IPS DF 6.9 (cell line): Measurements from ENCODE around the gene CCHCR1.

Experiments
- DNase-seq: peaks from one replicate; pipeline ENCODE4 v3.0.0-alpha.2; 2013; ENCODE audit warnings: low read depth, low spot score
- H3K27ac ChIP-seq: one replicate; pipeline ENCODE4 v1.5.1; 2013; ENCODE audit warnings: low read length, control low read depth
- H3K27me3 ChIP-seq: 2 replicates; pipeline ENCODE4 v1.6.1; 2013; ENCODE audit warnings: mild to moderate bottlenecking, low read length; ENCODE audit not compliant: control insufficient read depth, insufficient read depth
- H3K36me3 ChIP-seq: 2 replicates; pipeline ENCODE4 v1.6.1; 2013; ENCODE audit warnings: low read length; ENCODE audit not compliant: control insufficient read depth, insufficient read depth
- H3K4me1 ChIP-seq: 2 replicates; pipeline ENCODE4 v1.6.1; 2013; ENCODE audit warnings: low read length; ENCODE audit not compliant: control insufficient read depth, insufficient read depth
- H3K4me3 ChIP-seq: 2 replicates; pipeline ENCODE4 v1.5.1; 2013; ENCODE audit warnings: mild to moderate bottlenecking, low read length
- H3K9me3 ChIP-seq: 2 replicates; pipeline ENCODE4 v1.6.1; 2013; ENCODE audit warnings: low read length, inconsistent platforms; ENCODE audit not compliant: control insufficient read depth, insufficient read depth
- WGBS: extraction: QIAGEN DNeasy Blood & Tissue Kit; methylation state at CpG from one replicate; pipeline ENCODE4 v1.1.7; 2013; ENCODE audit warnings: mixed read lengths, missing lambda C conversion rate; ENCODE audit not compliant: insufficient read length, insufficient coverage; 5-methylcytosine and 5-hydroxymethylcytosine counted together

Gene CCHCR1

DNA sequence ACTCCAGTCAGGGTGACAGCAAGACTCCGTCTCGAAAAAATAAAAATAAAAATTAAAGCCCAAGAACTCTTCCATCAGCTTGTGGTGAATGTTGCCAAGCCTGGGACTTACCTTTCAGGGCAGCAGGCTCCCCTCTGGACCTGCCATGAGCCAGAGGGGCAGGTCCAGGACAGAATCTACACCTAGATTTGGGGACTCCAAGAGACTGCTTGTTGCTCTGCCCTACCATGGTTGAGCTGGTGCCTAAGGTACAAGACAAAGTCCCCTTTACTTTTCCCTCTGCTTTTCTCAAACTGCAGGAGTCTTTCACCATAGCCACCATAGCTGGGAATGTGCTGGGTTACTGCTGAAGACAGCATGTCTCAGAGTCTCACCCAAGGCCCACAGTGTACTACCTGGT, 54.5 kb downstream of the CCHCR1 start:
- Histone ChIP-seq H3K36me3 (no peaks in the 10 kb centered on the region), H3K4me3 (no peak overlapping the region), H3K27me3 (no peaks in the 10 kb centered on the region), H3K27ac (no peak overlapping the region), H3K9me3 (no peaks in the 10 kb centered on the region), H3K4me1 (no peaks in the 10 kb centered on the region)
- DNase-seq = no peak
- WGBS = no CpG with 5 or more reads among the region's 2 CpGs

GRCh38 chr6:31098449-31098938, 59.1 kb downstream of the CCHCR1 start:
- Histone ChIP-seq H3K9me3 (no peaks in the 10 kb centered on the region), H3K27ac (no peak overlapping the region), H3K36me3 (no peaks in the 10 kb centered on the region), H3K27me3 (no peaks in the 10 kb centered on the region), H3K4me1 (peaks cover 2% of the 10 kb centered on the region; the same call in 1 of the 2 replicates), H3K4me3 (no peak overlapping the region)
- no peak for DNase-seq
- WGBS = no CpG with 5 or more reads among the region's 4 CpGs

- WGBS = no CpG with 5 or more reads among the region's 5 CpGs
- no peaks in the 10 kb centered on the region for H3K9me3 ChIP-seq
- H3K27ac ChIP-seq = no peak overlapping the region
- peaks cover 2% of the 10 kb centered on the region; the same call in 1 of the 2 replicates for H3K4me1 ChIP-seq
- H3K36me3 ChIP-seq = no peaks in the 10 kb centered on the region
- no peak for DNase-seq
- no peak overlapping the region for H3K4me3 ChIP-seq
- no peaks in the 10 kb centered on the region for H3K27me3 ChIP-seq
These were observed 60.9 kb downstream of the CCHCR1 start for GRCh38 chr6:31096656-31097055.

- WGBS = 100% methylated on average over 1 of the region's 3 CpGs
- H3K4me3 ChIP-seq = no peak overlapping the region
- no peaks in the 10 kb centered on the region for H3K9me3 ChIP-seq
- peaks cover 2% of the 10 kb centered on the region; the same call in 1 of the 2 replicates for H3K4me1 ChIP-seq
- no peaks in the 10 kb centered on the region for H3K36me3 ChIP-seq
- H3K27ac ChIP-seq = no peak overlapping the region
- no peak for DNase-seq
- no peaks in the 10 kb centered on the region for H3K27me3 ChIP-seq
These were observed 61.4 kb downstream of the CCHCR1 start for GRCh38 chr6:31096215-31096614.

- no peak overlapping the region for H3K27ac ChIP-seq
- H3K9me3 ChIP-seq = no peaks in the 10 kb centered on the region
- H3K27me3 ChIP-seq = no peaks in the 10 kb centered on the region
- no peak overlapping the region for H3K4me3 ChIP-seq
- no peak for DNase-seq
- peaks cover 2% of the 10 kb centered on the region; the same call in 1 of the 2 replicates for H3K4me1 ChIP-seq
- WGBS = no CpG with 5 or more reads among the region's 3 CpGs
- no peaks in the 10 kb centered on the region for H3K36me3 ChIP-seq
These were observed 63.2 kb downstream of the CCHCR1 start for GRCh38 chr6:31094389-31094881.

GRCh38 chr6:31092769-31093505, 64.7 kb downstream of the CCHCR1 start:
- Histone ChIP-seq H3K27ac (no peak overlapping the region), H3K27me3 (no peaks in the 10 kb centered on the region), H3K4me1 (peaks cover 2% of the 10 kb centered on the region; the same call in 1 of the 2 replicates), H3K9me3 (no peaks in the 10 kb centered on the region), H3K36me3 (no peaks in the 10 kb centered on the region), H3K4me3 (no peak overlapping the region)
- WGBS = no CpG with 5 or more reads among the region's 12 CpGs
- DNase-seq = no peak
